ENCODE data around the gene GPRC5C. TPM values are rescaled to one million over a fixed set of nuclear protein-coding genes. Genes with fewer than 3 reads are reported as not detected.
A peak's percentile ranks its signal among the peaks of the same experiment; 100 is the strongest.
"Not testable (repeated sequence)": the region's sequence is repeated elsewhere in the genome, so short reads cannot be mapped to it uniquely, and the experiment has no call there.

GPRC5C gene
- total and polyA plus RNA-seq, 2 of the 13 experiments (the other 11 are each of a cell fraction or from before 2014, with no cell fraction given): 85.6 to 300 TPM

DNA sequence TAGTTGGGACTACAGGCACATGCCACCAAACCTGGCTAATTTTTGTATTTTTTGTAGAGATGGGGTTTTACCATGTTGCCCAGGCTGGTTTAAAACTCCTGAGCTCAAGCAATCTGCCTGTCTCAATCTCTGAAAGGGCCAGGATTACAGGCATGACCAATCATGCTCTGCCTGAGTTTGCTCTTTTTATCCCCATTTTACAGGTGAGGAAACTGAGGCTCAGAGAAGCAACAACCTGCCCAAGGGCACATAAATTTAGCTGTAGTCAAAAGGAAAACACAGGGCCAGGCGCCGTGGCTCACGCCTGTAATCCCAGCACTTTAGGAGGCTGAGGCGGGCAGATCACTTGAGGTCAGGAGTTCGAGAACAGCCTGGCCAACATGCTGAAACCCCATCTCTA lies 26.6 kb upstream of the GPRC5C start:
- FAIRE-seq; DNase-seq (ENCODE audit: low spot score); CTCF ChIA-PET (ENCODE audit: low intra/inter-chr PET ratio, low total read pairs); POLR2A ChIA-PET; H3K4me2 ChIP-seq (ENCODE audit: low read depth, low read length); H3K36me3 ChIP-seq (replicated peaks in 1 of 2; ENCODE audit: control insufficient read depth in 1 of 2, insufficient read depth in 2 of 2, low read length in 2 of 2); BruUV-seq (replicated peaks); ATAC-seq; H3K79me2 ChIP-seq (ENCODE audit: insufficient read depth, low read length); H2AFZ ChIP-seq (ENCODE audit: low read length); intact Hi-C loops (cut with micrococcal nuclease; ENCODE audit: unreplicated experiment); H3K4me3 ChIP-seq (replicated peaks in 1 of 3; ENCODE audit: insufficient read depth in 1 of 3, low read depth in 2 of 3, low read length in 3 of 3); H3K9me3 ChIP-seq (ENCODE audit: low read length); in situ Hi-C loops (cut with HindIII; ENCODE audit: extremely low pct_ligation_motif_present, low pct_unique_long_range_greater_than_20kb); H3K9ac ChIP-seq (ENCODE audit: insufficient read depth, low read depth, low read length); H3K27ac ChIP-seq (ENCODE audit: extremely low read length, insufficient read depth, low read length); H4K20me1 ChIP-seq (ENCODE audit: insufficient read depth, low read length): not testable (repeated sequence)
- TF ChIP-seq ZNF629 (CRISPR knock-in tag; conservative IDR thresholded peaks at IDR 0.05): peak; percentile 83
- peaks cover 7 to 41% of the 10 kb centered on the region in 2 experiments; a peak in 4 of 5 replicates for H3K27me3 ChIP-seq (ENCODE audit: control insufficient read depth in 1 of 2, insufficient read depth in 2 of 2, low read length in 2 of 2)
- peaks cover 18% of the 10 kb centered on the region for H3K4me1 ChIP-seq (ENCODE audit: insufficient read depth, low read length)
- WGBS (ENCODE audit: low lambda C conversion rate): 59% methylated on average over 5 of the region's 5 CpGs

DNA sequence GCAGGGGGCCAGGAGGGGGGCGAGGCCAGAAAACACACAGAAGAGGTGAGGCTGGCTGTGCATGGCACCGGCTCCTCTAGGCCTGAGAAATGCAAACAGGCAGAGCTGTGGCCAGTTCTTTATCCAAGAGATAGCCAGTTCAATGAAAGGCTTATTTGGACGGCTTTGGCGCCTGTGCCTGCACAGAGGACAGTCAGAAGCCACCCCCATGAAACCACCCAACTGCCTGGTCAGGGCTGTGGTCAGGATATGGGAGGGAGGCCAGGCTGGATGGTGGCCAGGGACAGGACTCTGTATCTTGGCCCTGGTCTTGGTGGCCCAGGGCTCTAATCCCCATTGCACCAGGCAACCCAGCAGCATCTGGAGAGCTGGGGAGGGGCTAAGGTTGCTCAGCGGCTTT lies 24.5 kb upstream of the GPRC5C start:
- in situ Hi-C loops (cut with HindIII; ENCODE audit: extremely low pct_ligation_motif_present, low pct_unique_long_range_greater_than_20kb): no loop called here
- Histone ChIP-seq H3K9me3 (ENCODE audit: low read length) (no peaks in the 10 kb centered on the region), H2AFZ (ENCODE audit: low read length) (no peak overlapping the region), H3K9ac (ENCODE audit: insufficient read depth, low read depth, low read length) (no peak overlapping the region), H3K27me3 (ENCODE audit: control insufficient read depth in 1 of 2, insufficient read depth in 2 of 2, low read length in 2 of 2) (peaks cover 7 to 27% of the 10 kb centered on the region in 2 experiments; a peak in 4 of 5 replicates), H3K36me3 (replicated peaks in 1 of 2; ENCODE audit: control insufficient read depth in 1 of 2, insufficient read depth in 2 of 2, low read length in 2 of 2) (no peaks in the 10 kb centered on the region), H4K20me1 (ENCODE audit: insufficient read depth, low read length) (no peaks in the 10 kb centered on the region), H3K4me2 (ENCODE audit: low read depth, low read length) (no peak overlapping the region), H3K27ac (ENCODE audit: extremely low read length, insufficient read depth, low read length) (no peak overlapping the region), H3K79me2 (ENCODE audit: insufficient read depth, low read length) (no peaks in the 10 kb centered on the region), H3K4me1 (ENCODE audit: insufficient read depth, low read length) (peaks cover 28% of the 10 kb centered on the region), H3K4me3 (replicated peaks in 1 of 3; ENCODE audit: insufficient read depth in 1 of 3, low read depth in 2 of 3, low read length in 3 of 3) (no peak overlapping the region)
- ChIA-PET POLR2A (interaction anchor here (1.1 to 3.2 kb wide), 3 partner anchors 9 to 49 kb away, joined by 6 to 8 read pairs (median 6); no protein-coding TSS in a partner anchor), CTCF (ENCODE audit: low intra/inter-chr PET ratio, low total read pairs) (interaction anchor here (1.7 to 2.6 kb wide), 3 partner anchors 27 to 50 kb away, joined by 8 to 43 read pairs (median 14); no protein-coding TSS in a partner anchor)
- no peak for TF ChIP-seq ZBTB38 (CRISPR knock-in tag; IDR thresholded peaks at IDR 0.05)
- TF ChIP-seq ZFP62 (CRISPR knock-in tag; IDR thresholded peaks at IDR 0.05): no peak
- TF ChIP-seq TCF12 (IDR thresholded peaks at IDR 0.05): no peak
- TF ChIP-seq TCF12 (CRISPR knock-in tag; IDR thresholded peaks at IDR 0.05): no peak
- TF ChIP-seq, protein P1, sequence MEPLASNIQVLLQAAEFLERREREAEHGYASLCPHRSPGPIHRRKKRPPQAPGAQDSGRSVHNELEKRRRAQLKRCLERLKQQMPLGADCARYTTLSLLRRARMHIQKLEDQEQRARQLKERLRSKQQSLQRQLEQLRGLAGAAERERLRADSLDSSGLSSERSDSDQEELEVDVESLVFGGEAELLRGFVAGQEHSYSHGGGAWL (CRISPR knock-in tag; IDR thresholded peaks at IDR 0.05): no peak
- TF ChIP-seq, protein P2, sequence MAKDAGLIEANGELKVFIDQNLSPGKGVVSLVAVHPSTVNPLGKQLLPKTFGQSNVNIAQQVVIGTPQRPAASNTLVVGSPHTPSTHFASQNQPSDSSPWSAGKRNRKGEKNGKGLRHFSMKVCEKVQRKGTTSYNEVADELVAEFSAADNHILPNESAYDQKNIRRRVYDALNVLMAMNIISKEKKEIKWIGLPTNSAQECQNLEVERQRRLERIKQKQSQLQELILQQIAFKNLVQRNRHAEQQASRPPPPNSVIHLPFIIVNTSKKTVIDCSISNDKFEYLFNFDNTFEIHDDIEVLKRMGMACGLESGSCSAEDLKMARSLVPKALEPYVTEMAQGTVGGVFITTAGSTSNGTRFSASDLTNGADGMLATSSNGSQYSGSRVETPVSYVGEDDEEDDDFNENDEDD (CRISPR knock-in tag; IDR thresholded peaks at IDR 0.05; ENCODE audit: borderline replicate concordance): no peak
- no peak for TF ChIP-seq ZNF274 (CRISPR knock-in tag; IDR thresholded peaks at IDR 0.05)
- TF ChIP-seq, protein P3, sequence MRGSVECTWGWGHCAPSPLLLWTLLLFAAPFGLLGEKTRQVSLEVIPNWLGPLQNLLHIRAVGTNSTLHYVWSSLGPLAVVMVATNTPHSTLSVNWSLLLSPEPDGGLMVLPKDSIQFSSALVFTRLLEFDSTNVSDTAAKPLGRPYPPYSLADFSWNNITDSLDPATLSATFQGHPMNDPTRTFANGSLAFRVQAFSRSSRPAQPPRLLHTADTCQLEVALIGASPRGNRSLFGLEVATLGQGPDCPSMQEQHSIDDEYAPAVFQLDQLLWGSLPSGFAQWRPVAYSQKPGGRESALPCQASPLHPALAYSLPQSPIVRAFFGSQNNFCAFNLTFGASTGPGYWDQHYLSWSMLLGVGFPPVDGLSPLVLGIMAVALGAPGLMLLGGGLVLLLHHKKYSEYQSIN (CRISPR knock-in tag; IDR thresholded peaks at IDR 0.05; ENCODE audit: borderline replicate concordance): no peak
- intact Hi-C loops (cut with micrococcal nuclease; ENCODE audit: unreplicated experiment): no loop called here
- ATAC-seq: no peak; the same call in 2 of the 3 replicates
- no TSS peak for BruUV-seq (replicated peaks)
- FAIRE-seq: no peak
- WGBS (ENCODE audit: low lambda C conversion rate): 13% methylated on average over 3 of the region's 5 CpGs
- no peak for DNase-seq (ENCODE audit: low spot score)

Measured in HepG2 (cell line).